Right lobe of liver (tissue), 6 donors: ENCODE data around the gene CELA2A. TPM values are rescaled to one million over a fixed set of nuclear protein-coding genes. Genes with fewer than 3 reads are reported as not detected.
"Not testable (repeated sequence)": the region's sequence is repeated elsewhere in the genome, so short reads cannot be mapped to it uniquely, and the experiment has no call there.

Source experiments
- ATAC-seq, 4 donors: fragments of 200-7000 bp; cut with Tn5 transposase; one replicate each; pipeline ENCODE4 v1.9.1; 2020; ENCODE audit warnings: mild to moderate bottlenecking in 4 of 4, moderate library complexity in 4 of 4
- DNase-seq, 3 donors: peaks; one replicate each; pipeline ENCODE4 v3.0.0-alpha.2; 2020
- H3K27ac ChIP-seq, 3 donors: fragments of 200-600 bp; one replicate each; pipeline ENCODE4 v1.8.0; 2022
- H3K27me3 ChIP-seq, 2 donors: fragments of 200-600 bp; one replicate each; pipeline ENCODE4 v1.8.0; 2022
- H3K36me3 ChIP-seq, 4 donors: fragments of 200-600 bp; sonication (generic) in 1 of 4; one replicate each; pipeline versions ENCODE4 v1.5.1 to v1.8.0; 2017 to 2022; ENCODE audit warnings: control low read depth in 1 of 4
- H3K4me1 ChIP-seq, 4 donors: fragments of 200-600 bp; sonication (generic) in 1 of 4; one replicate each; pipeline versions ENCODE4 v1.5.1 to v1.8.0; 2017 to 2022; ENCODE audit warnings: control low read depth in 1 of 4
- H3K4me3 ChIP-seq, 3 donors: fragments of 200-600 bp; one replicate each; pipeline ENCODE4 v1.8.0; 2022
- H3K9me3 ChIP-seq, 4 donors: fragments of 200-600 bp; sonication (generic) in 1 of 4; one replicate each; pipeline versions ENCODE4 v1.5.1 to v1.8.0; 2017 to 2022; ENCODE audit warnings: control low read depth in 1 of 4
- CTCF ChIP-seq, 4 donors: fragments of 200-600 bp in 3 of 4; fragments of 450-650 bp in 1 of 4; IDR thresholded peaks; one replicate each; pipeline versions ENCODE4 v1.5.1 to v1.8.0; 2016 to 2022; ENCODE audit warnings: antibody characterized with exemption in 4 of 4, mild to moderate bottlenecking in 2 of 4
- POLR2A ChIP-seq: fragments of 450-650 bp; IDR thresholded peaks from one replicate; pipeline ENCODE4 v1.6.1; 2017; ENCODE audit warnings: antibody characterized with exemption, mild to moderate bottlenecking
- WGBS: methylation state at CpG from one replicate; pipeline ENCODE4 v1.1.6; 2018; ENCODE audit warnings: low coverage, low lambda C conversion rate; ENCODE audit not compliant: insufficient coverage; ENCODE audit errors: missing lambda C conversion rate; 5-methylcytosine and 5-hydroxymethylcytosine counted together
- intact Hi-C, 2 donors: fragments of 100-400 bp; cut with DNase I; formaldehyde crosslinking; loops; one replicate each; pipeline versions ENCODE4 v1.11.2 to v1.14.1; 2022
- total RNA-seq, 6 experiments: library from RNA; depleted of rRNA in 2 of 6; stranded (reverse); fragments of >200 nt in 2 of 6; fragmentation: NEBNext Ultra II Directional in 3 of 6; extraction: Animal tissue kit (Norgen Biotek cat#: 25700) in 3 of 6; gene quantifications; one replicate each; pipeline versions ENCODE4 v1.1.0 to v1.2.4, GENCODE V29; 2016 to 2023
- donor health status: DM: no; HTN: yes; CAD: no.
- donor health status: DM: no; HTN: no; CAD: no.
- donor health status: DM: no; HTN: no; CAD: no.
- donor health status: DM: no; HTN: yes; CAD: no.
- donor health status: DM: no; HTN: yes; CAD: no.

CELA2A gene
- total RNA-seq, 6 experiments from 2014 or later = not detected

- TF ChIP-seq CTCF (IDR thresholded peaks at IDR 0.05) (no peak), POLR2A (no peak)
- no peak for DNase-seq
- intact Hi-C loops = no loop called here
- WGBS = 86% methylated on average over 3 of the region's 13 CpGs
- Histone ChIP-seq H3K4me3 (no peak overlapping the region), H3K27ac (no peak overlapping the region), H3K9me3 (no peaks in the 10 kb centered on the region), H3K27me3 (no peaks in the 10 kb centered on the region), H3K4me1 (no peaks in the 10 kb centered on the region), H3K36me3 (peaks cover 0 to 6% (median under 1%) of the 10 kb centered on the region in 4 donors)
- no peak for ATAC-seq
Observed at GRCh38 chr1:15489052-15489736, 32.7 kb downstream of the CELA2A start.

GRCh38 chr1:15491010-15491409, 34.5 kb downstream of the CELA2A start:
- H3K36me3 ChIP-seq = peaks cover 0 to 11% (median under 1%) of the 10 kb centered on the region in 4 donors
- H3K4me1 ChIP-seq, ATAC-seq, H3K27me3 ChIP-seq, intact Hi-C loops, H3K9me3 ChIP-seq, H3K27ac ChIP-seq, DNase-seq, H3K4me3 ChIP-seq: not testable (repeated sequence)
- WGBS = 81% methylated on average over 4 of the region's 4 CpGs

- Histone ChIP-seq H3K4me3 (no peak overlapping the region), H3K36me3 (peaks cover 0 to 17% (median under 1%) of the 10 kb centered on the region in 4 donors), H3K9me3 (no peaks in the 10 kb centered on the region), H3K27ac (no peak overlapping the region), H3K27me3 (no peaks in the 10 kb centered on the region), H3K4me1 (no peaks in the 10 kb centered on the region)
- TF ChIP-seq CTCF (IDR thresholded peaks at IDR 0.05) = no peak
- no peak for TF ChIP-seq POLR2A
- ATAC-seq = no peak
- intact Hi-C loops = no loop called here
- no peak for DNase-seq
- 60% methylated on average over 1 of the region's 5 CpGs for WGBS
Observed at GRCh38 chr1:15492596-15492995, 36.1 kb downstream of the CELA2A start.

GRCh38 chr1:15493869-15494390, 37.4 kb downstream of the CELA2A start:
- intact Hi-C loops = no loop called here
- no peak for DNase-seq
- no peaks in the 10 kb centered on the region for H3K27me3 ChIP-seq
- H3K9me3 ChIP-seq = no peaks in the 10 kb centered on the region
- WGBS = 90% methylated on average over 2 of the region's 9 CpGs
- H3K4me1 ChIP-seq = no peaks in the 10 kb centered on the region
- peaks cover 0 to 17% (median under 1%) of the 10 kb centered on the region in 4 donors for H3K36me3 ChIP-seq
- ATAC-seq = peak in 1 of 4 donors; percentile 13
- H3K4me3 ChIP-seq = no peak overlapping the region
- H3K27ac ChIP-seq = no peak overlapping the region
- TF ChIP-seq POLR2A (no peak), CTCF (IDR thresholded peaks at IDR 0.05) (no peak)
